CD14-positive monocyte (primary cell): ENCODE data around the gene STIM1. TPM values are rescaled to one million over a fixed set of nuclear protein-coding genes. Genes with fewer than 3 reads are reported as not detected.

ENCODE experiments used
- DNase-seq, 3 donors: peaks; one replicate each; pipeline ENCODE4 v3.0.0-alpha.2; 2011 to 2022
- H2AFZ ChIP-seq: 2 replicates; pipeline ENCODE4 v1.6.0; 2012; ENCODE audit warnings: mild to moderate bottlenecking, low read depth, low read length, inconsistent platforms; ENCODE audit not compliant: insufficient read depth, poor library complexity, severe bottlenecking
- H3K27ac ChIP-seq, 2 donors: 1 replicate in 1 of 2; 2 replicates in 1 of 2; pipeline ENCODE4 v1.5.1; 2012 to 2013; ENCODE audit warnings: low read length in 2 of 2, control low read depth in 1 of 2, inconsistent platforms in 1 of 2, low read depth in 1 of 2, mild to moderate bottlenecking in 1 of 2
- H3K27me3 ChIP-seq, 2 donors: one replicate each; pipeline versions ENCODE4 v1.6.0 to v1.6.1; 2011 to 2013; ENCODE audit warnings: low read length in 2 of 2; ENCODE audit not compliant: control insufficient read depth in 2 of 2, insufficient read depth in 2 of 2
- H3K36me3 ChIP-seq, 2 donors: replicated peaks in 1 of 2; 1 replicate in 1 of 2; 2 replicates in 1 of 2; pipeline versions ENCODE4 v1.5.1 to v1.6.1; 2012 to 2013; ENCODE audit warnings: low read length in 2 of 2, control low read depth in 1 of 2, inconsistent platforms in 1 of 2, mild to moderate bottlenecking in 1 of 2; ENCODE audit not compliant: insufficient read depth in 2 of 2, control insufficient read depth in 1 of 2
- H3K4me1 ChIP-seq, 2 donors: 1 replicate in 1 of 2; 2 replicates in 1 of 2; pipeline versions ENCODE4 v1.5.1 to v1.6.1; 2012 to 2013; ENCODE audit warnings: low read length in 2 of 2, control low read depth in 1 of 2, inconsistent platforms in 1 of 2, mild to moderate bottlenecking in 1 of 2, moderate library complexity in 1 of 2; ENCODE audit not compliant: insufficient read depth in 2 of 2, control insufficient read depth in 1 of 2
- H3K4me2 ChIP-seq: replicated peaks from 2 replicates; pipeline ENCODE3; 2012; ENCODE audit warnings: low read length, moderate library complexity, mild to moderate bottlenecking; ENCODE audit not compliant: poor library complexity, severe bottlenecking; ENCODE audit errors: extremely low read depth
- H3K4me3 ChIP-seq, 3 experiments: fragments of 200-600 bp in 1 of 3; sonication (generic) in 1 of 3; replicated peaks in 1 of 3; 1 replicate in 2 of 3; 2 replicates in 1 of 3; pipeline ENCODE4 v1.5.1; 2011 to 2013; ENCODE audit warnings: low read length in 3 of 3, mild to moderate bottlenecking in 3 of 3, control low read depth in 2 of 3, low read depth in 2 of 3, inconsistent platforms in 1 of 3, moderate library complexity in 1 of 3
- H3K79me2 ChIP-seq: 2 replicates; pipeline ENCODE4 v1.6.0; 2012; ENCODE audit warnings: mild to moderate bottlenecking, control low read depth, inconsistent platforms, low read length, moderate library complexity; ENCODE audit not compliant: insufficient read depth
- H3K9ac ChIP-seq: 2 replicates; pipeline ENCODE4 v1.6.0; 2017; ENCODE audit warnings: low read length, mild to moderate bottlenecking; ENCODE audit not compliant: insufficient read depth, poor library complexity, severe bottlenecking
- H3K9me3 ChIP-seq, 2 donors: replicated peaks in 1 of 2; 1 replicate in 1 of 2; 2 replicates in 1 of 2; pipeline versions ENCODE4 v1.5.1 to v1.6.1; 2012 to 2013; ENCODE audit warnings: low read length in 2 of 2, control low read depth in 1 of 2; ENCODE audit not compliant: control insufficient read depth in 1 of 2, insufficient read depth in 1 of 2
- H4K20me1 ChIP-seq: 2 replicates; pipeline ENCODE4 v1.6.0; 2012; ENCODE audit warnings: mild to moderate bottlenecking, low read length, control low read depth, moderate library complexity; ENCODE audit not compliant: insufficient read depth
- H3K27ac Mint-ChIP-seq, 7 donors: one replicate each; pipeline ENCODE4 v1.8.0; 2020; ENCODE audit warnings: mild to moderate bottlenecking in 7 of 7, mixed read lengths in 7 of 7, moderate library complexity in 6 of 7, inconsistent platforms in 2 of 7
- H3K27me3 Mint-ChIP-seq, 3 donors: one replicate each; pipeline ENCODE4 v1.8.0; 2021 to 2022; ENCODE audit warnings: low read depth in 3 of 3, mild to moderate bottlenecking in 3 of 3, mixed read lengths in 3 of 3, moderate library complexity in 3 of 3, inconsistent platforms in 1 of 3
- H3K36me3 Mint-ChIP-seq, 2 donors: one replicate each; pipeline ENCODE4 v1.8.0; 2020; ENCODE audit warnings: mixed read lengths in 2 of 2, inconsistent platforms in 1 of 2, mild to moderate bottlenecking in 1 of 2
- H3K4me1 Mint-ChIP-seq: one replicate; pipeline ENCODE4 v1.8.0; 2020; ENCODE audit warnings: mild to moderate bottlenecking, mixed read lengths
- H3K4me3 Mint-ChIP-seq, 2 donors: one replicate each; pipeline ENCODE4 v1.8.0; 2020; ENCODE audit warnings: mild to moderate bottlenecking in 2 of 2, mixed read lengths in 2 of 2, moderate library complexity in 1 of 2
- H3K9me3 Mint-ChIP-seq, 7 donors: one replicate each; pipeline ENCODE4 v1.8.0; 2020 to 2022; ENCODE audit warnings: mixed read lengths in 7 of 7, mild to moderate bottlenecking in 6 of 7, moderate library complexity in 6 of 7, inconsistent platforms in 2 of 7
- WGBS: methylation state at CpG from one replicate; pipeline ENCODE4 v1.1.5; 2013; ENCODE audit warnings: missing lambda C conversion rate; ENCODE audit not compliant: insufficient coverage; 5-methylcytosine and 5-hydroxymethylcytosine counted together
- intact Hi-C, 2 donors: fragments of 100-400 bp; cut with micrococcal nuclease; formaldehyde crosslinking; loops; one replicate each; pipeline versions ENCODE4 v1.15.0 to v1.15.1; 2023
- polyA plus RNA-seq, 3 donors: library from polyadenylated mRNA; depleted of rRNA in 1 of 3; unstranded in 2 of 3; stranded (reverse) in 1 of 3; fragments of 300-500 nt in 2 of 3; fragments of >200 nt in 1 of 3; fragmentation: Illumina TruSeq in 2 of 3; gene quantifications; 1 replicate in 2 of 3; 2 replicates in 1 of 3; pipeline ENCODE4 v1.2.3, GENCODE V29; 2012 to 2021
- TF ChIP-seq, protein P1 (sequence below): fragments of 200-600 bp; IDR thresholded peaks from one replicate; pipeline ENCODE4 v1.8.0; 2022; ENCODE audit warnings: antibody characterized with exemption, mild to moderate bottlenecking

STIM1 gene
- polyA plus RNA-seq, 3 donors: 14.0 to 68.6 (median 21.0) TPM

DNA sequence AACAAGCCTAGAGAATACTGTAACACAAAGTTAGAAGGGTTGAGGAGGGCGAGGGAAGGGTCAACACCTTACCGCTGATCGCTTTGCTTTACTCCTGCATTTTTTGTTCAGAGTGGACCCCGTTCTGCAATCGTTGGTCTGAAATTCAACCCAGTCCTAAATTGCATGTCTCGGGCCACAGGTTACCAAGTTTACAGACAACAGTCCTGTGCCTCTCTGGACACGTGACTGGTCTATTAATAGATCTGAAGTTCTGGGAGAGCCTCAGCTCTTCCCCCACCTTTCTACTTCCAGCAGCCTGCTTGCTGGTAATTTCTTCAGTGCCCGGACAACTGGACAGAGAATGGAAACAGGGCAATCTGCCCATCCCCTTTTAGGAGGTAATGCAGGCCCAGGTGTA, 74.2 kb downstream of the STIM1 start:
- Histone ChIP-seq H4K20me1 (peaks cover 80% of the 10 kb centered on the region), H3K9ac (no peak overlapping the region), H2AFZ (no peak overlapping the region), H3K4me1 (peaks cover 15 to 25% of the 10 kb centered on the region in 2 donors), H3K27me3 (no peaks in the 10 kb centered on the region), H3K9me3 (no peaks in the 10 kb centered on the region), H3K4me2 (no peak overlapping the region), H3K36me3 (peaks cover 2 to 8% of the 10 kb centered on the region in 2 donors), H3K4me3 (no peak overlapping the region), H3K27ac (peak overlapping the region in 1 of 2 donors; percentile 54), H3K79me2 (peaks cover 98% of the 10 kb centered on the region)
- peaks cover 0 to 2% (median 0%) of the 10 kb centered on the region in 3 donors for H3K27me3 Mint-ChIP-seq
- no peak overlapping the region for H3K4me3 Mint-ChIP-seq
- TF ChIP-seq, protein P1, sequence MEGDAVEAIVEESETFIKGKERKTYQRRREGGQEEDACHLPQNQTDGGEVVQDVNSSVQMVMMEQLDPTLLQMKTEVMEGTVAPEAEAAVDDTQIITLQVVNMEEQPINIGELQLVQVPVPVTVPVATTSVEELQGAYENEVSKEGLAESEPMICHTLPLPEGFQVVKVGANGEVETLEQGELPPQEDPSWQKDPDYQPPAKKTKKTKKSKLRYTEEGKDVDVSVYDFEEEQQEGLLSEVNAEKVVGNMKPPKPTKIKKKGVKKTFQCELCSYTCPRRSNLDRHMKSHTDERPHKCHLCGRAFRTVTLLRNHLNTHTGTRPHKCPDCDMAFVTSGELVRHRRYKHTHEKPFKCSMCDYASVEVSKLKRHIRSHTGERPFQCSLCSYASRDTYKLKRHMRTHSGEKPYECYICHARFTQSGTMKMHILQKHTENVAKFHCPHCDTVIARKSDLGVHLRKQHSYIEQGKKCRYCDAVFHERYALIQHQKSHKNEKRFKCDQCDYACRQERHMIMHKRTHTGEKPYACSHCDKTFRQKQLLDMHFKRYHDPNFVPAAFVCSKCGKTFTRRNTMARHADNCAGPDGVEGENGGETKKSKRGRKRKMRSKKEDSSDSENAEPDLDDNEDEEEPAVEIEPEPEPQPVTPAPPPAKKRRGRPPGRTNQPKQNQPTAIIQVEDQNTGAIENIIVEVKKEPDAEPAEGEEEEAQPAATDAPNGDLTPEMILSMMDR: no peak
- peaks cover 14 to 22% of the 10 kb centered on the region in 2 donors for H3K36me3 Mint-ChIP-seq
- peak overlapping the region in 5 of 7 donors; percentile 19 to 72 (median 46) for H3K27ac Mint-ChIP-seq
- peaks cover 54% of the 10 kb centered on the region for H3K4me1 Mint-ChIP-seq
- no peak for DNase-seq
- no peaks in the 10 kb centered on the region for H3K9me3 Mint-ChIP-seq
- 91% methylated on average over 4 of the region's 8 CpGs for WGBS
- intact Hi-C loops: loop anchor here in 1 of 2 donors (10.0 kb wide), 1 partner anchor 135 kb away; no protein-coding TSS in a partner anchor

DNA sequence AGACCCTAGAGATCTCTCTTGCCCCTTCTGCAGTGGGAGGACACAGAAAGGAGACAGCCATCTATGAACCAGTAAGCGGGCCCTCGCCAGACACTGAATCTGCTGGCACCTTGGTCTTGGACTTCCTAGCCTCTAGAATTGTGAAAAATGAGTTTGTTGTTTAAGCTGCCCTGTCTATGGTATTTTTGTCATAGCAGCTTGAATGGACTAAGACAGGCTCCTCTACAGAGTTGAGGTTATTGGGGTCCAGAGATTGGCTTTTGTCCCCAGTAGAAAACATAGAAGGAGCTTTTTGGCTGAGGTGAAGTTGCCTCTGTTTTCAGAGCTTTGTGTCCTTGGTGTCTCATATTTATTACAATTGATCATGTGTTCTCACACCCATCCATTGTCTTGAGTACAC, 77.2 kb downstream of the STIM1 start:
- intact Hi-C loops: no loop called here
- no peaks in the 10 kb centered on the region for H3K9me3 Mint-ChIP-seq
- 100% methylated on average over 2 of the region's 2 CpGs for WGBS
- H3K27me3 Mint-ChIP-seq: peaks cover 0 to 2% (median 0%) of the 10 kb centered on the region in 3 donors
- no peak overlapping the region for H2AFZ ChIP-seq
- TF ChIP-seq, protein P1: no peak
- H3K4me3 Mint-ChIP-seq: no peak overlapping the region
- peaks cover 49% of the 10 kb centered on the region for H3K4me1 Mint-ChIP-seq
- DNase-seq: no peak
- peak overlapping the region in 1 of 2 donors; percentile 49 for H3K27ac ChIP-seq
- H3K9ac ChIP-seq: no peak overlapping the region
- H3K79me2 ChIP-seq: peaks cover 97% of the 10 kb centered on the region
- peaks cover 96% of the 10 kb centered on the region for H4K20me1 ChIP-seq
- H3K36me3 ChIP-seq: peaks cover 2 to 8% of the 10 kb centered on the region in 2 donors
- H3K27me3 ChIP-seq: no peaks in the 10 kb centered on the region
- H3K36me3 Mint-ChIP-seq: peaks cover 25 to 32% of the 10 kb centered on the region in 2 donors
- no peak overlapping the region for H3K4me3 ChIP-seq
- H3K9me3 ChIP-seq: no peaks in the 10 kb centered on the region
- peaks cover 12 to 18% of the 10 kb centered on the region in 2 donors for H3K4me1 ChIP-seq
- H3K4me2 ChIP-seq: no peak overlapping the region
- H3K27ac Mint-ChIP-seq: peak overlapping the region in 2 of 7 donors; percentile 33 to 66
